ENCODE measurements around the gene USP2.

- TF ChIP-seq CTCF (IDR thresholded peaks at IDR 0.05; ENCODE audit: insufficient read depth, low read length) (no peak), POLR2AphosphoS5 (IDR thresholded peaks at IDR 0.05; ENCODE audit: low read depth) (no peak), REST (IDR thresholded peaks at IDR 0.05; ENCODE audit: insufficient replicate concordance, low read depth) (no peak), GABPA (IDR thresholded peaks at IDR 0.05; ENCODE audit: low read depth) (no peak)
These were observed 9.8 kb upstream of the USP2 start for GRCh38 chr11:119391275-119391674.

Data from HL-60 (cell line).